Epithelial cell of proximal tubule (primary cell): ENCODE measurements around the gene CFAP54. TPM values are rescaled to one million over a fixed set of nuclear protein-coding genes. Genes with fewer than 3 reads are reported as not detected.
"Not testable (repeated sequence)": the region's sequence is repeated elsewhere in the genome, so short reads cannot be mapped to it uniquely, and the experiment has no call there.

Experiments
- DNase-seq: peaks from one replicate; pipeline ENCODE4 v3.0.0-alpha.2; 2011; ENCODE audit warnings: low read depth
- H3K4me3 ChIP-seq: 2 replicates; pipeline ENCODE4 v1.5.1; 2011; ENCODE audit warnings: low read depth, mild to moderate bottlenecking, low read length
- total RNA-seq: library from RNA; depleted of rRNA; stranded (reverse); fragments of >200 nt; gene quantifications from 2 replicates; pipeline ENCODE4 v1.2.3, GENCODE V29; 2015
- TF ChIP-seq, protein P1 (sequence below): conservative IDR thresholded peaks from 2 replicates; pipeline ENCODE4 v1.5.1; 2012; ENCODE audit warnings: low read depth, mild to moderate bottlenecking, low read length

Gene CFAP54
- total RNA-seq, 1 donor from 2014 or later: 0.40 TPM

- TF ChIP-seq, protein P1, sequence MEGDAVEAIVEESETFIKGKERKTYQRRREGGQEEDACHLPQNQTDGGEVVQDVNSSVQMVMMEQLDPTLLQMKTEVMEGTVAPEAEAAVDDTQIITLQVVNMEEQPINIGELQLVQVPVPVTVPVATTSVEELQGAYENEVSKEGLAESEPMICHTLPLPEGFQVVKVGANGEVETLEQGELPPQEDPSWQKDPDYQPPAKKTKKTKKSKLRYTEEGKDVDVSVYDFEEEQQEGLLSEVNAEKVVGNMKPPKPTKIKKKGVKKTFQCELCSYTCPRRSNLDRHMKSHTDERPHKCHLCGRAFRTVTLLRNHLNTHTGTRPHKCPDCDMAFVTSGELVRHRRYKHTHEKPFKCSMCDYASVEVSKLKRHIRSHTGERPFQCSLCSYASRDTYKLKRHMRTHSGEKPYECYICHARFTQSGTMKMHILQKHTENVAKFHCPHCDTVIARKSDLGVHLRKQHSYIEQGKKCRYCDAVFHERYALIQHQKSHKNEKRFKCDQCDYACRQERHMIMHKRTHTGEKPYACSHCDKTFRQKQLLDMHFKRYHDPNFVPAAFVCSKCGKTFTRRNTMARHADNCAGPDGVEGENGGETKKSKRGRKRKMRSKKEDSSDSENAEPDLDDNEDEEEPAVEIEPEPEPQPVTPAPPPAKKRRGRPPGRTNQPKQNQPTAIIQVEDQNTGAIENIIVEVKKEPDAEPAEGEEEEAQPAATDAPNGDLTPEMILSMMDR: no peak
- no peak overlapping the region for H3K4me3 ChIP-seq
- DNase-seq: no peak
These were observed 212.5 kb downstream of the CFAP54 start for GRCh38 chr12:96701856-96702255.

- TF ChIP-seq, protein P1: no peak
- H3K4me3 ChIP-seq: no peak overlapping the region
- no peak for DNase-seq
These were observed 220.9 kb downstream of the CFAP54 start for GRCh38 chr12:96710127-96710745.

DNA sequence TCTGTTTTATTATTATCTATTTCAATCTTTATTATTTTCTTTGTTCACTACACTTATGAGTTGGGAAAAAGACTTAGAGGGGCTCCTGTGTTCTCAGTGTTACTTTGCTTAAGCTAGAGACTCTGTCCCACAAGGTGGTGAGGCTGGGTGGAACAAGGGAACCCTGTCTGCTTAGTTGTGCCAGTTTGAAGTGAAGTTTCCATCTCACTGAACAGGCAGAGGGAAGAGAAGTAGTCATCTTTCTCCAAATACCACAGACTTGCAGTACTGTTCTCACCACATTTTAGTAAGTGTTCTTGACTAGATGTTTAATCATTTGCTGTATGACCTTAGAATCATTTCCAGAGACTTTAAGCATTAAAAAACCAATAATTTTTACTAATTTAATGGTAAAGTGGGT is 222.0 kb downstream of the CFAP54 start:
- no peak for DNase-seq
- TF ChIP-seq, protein P1: no peak

DNA sequence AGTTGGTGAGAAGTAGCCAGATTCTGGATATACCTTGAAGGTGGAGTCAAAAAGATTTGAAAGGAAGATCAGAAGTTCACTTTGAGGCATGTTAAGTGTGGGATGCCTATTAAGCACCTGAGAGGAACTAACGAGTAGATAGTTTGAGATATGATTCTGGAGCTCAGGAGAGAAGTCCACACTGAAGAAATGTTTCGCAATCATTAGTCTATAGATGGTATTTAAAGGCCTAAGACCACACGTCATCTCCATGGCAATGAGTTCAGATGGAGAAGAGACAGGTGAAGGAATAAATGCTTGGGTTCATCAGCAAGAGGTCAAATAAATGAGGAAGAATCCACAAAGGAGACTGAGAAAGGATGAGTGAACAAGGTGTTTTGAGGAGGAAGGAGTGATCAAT is 224.8 kb downstream of the CFAP54 start:
- TF ChIP-seq, protein P1: no peak
- H3K4me3 ChIP-seq: no peak overlapping the region
- no peak for DNase-seq

More for the DNA sequence above, 222.0 kb downstream of the CFAP54 start:
- H3K4me3 ChIP-seq: no peak overlapping the region

- TF ChIP-seq, protein P1: no peak
These were observed 230.4 kb downstream of the CFAP54 start for GRCh38 chr12:96719660-96720362.

DNA sequence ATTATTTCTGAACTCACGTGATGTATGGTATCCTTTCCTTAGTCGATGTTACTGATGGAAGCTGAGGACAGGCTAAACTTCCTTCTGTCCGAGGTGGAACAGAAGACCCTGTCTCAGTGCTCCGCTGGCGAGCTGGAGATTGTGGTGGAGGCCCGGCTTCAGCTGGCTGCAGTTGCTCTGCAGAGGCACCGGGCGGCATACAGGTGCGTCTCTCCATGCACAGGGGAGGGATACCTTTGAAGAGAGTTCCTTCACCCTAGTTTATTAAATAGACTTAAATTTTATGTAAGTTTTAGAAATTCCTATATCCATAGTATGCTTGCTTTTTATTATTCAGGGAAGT is 231.0 kb downstream of the CFAP54 start:
- DNase-seq: no peak
- peak overlapping the region; percentile 42 for H3K4me3 ChIP-seq

More at GRCh38 chr12:96719660-96720362, 230.4 kb downstream of the CFAP54 start:
- peak overlapping the region; percentile 42 for H3K4me3 ChIP-seq
- no peak for DNase-seq

GRCh38 chr12:96729466-96729865 is 240.1 kb downstream of the CFAP54 start:
- DNase-seq, H3K4me3 ChIP-seq: not testable (repeated sequence)

More for the DNA sequence above, 231.0 kb downstream of the CFAP54 start:
- TF ChIP-seq, protein P1: peak; percentile 11
